ENCODE data around the gene SCLT1.
A peak's percentile ranks its signal among the peaks of the same experiment; 100 is the strongest.
"Not testable (repeated sequence)": the region's sequence is repeated elsewhere in the genome, so short reads cannot be mapped to it uniquely, and the experiment has no call there.

Gene SCLT1

GRCh38 chr4:129093191-129093920 lies at the start of gene SCLT1:
Gene SCLT1 (minus strand): TSS chr4:129093539. CDS start chr4:129093103, 436 bp downstream.
- peak; percentile 82 for DNase-seq

GRCh38 chr4:129140521-129140920 lies 47.2 kb upstream of the SCLT1 start:
- no peak for DNase-seq

- peak; percentile 66 for DNase-seq
These were observed 45.6 kb upstream of the SCLT1 start for GRCh38 chr4:129138810-129139496.

- DNase-seq = no peak
These were observed 43.1 kb upstream of the SCLT1 start for GRCh38 chr4:129136433-129136832.

- DNase-seq = no peak
These were observed 38.0 kb upstream of the SCLT1 start for GRCh38 chr4:129131343-129131742.

GRCh38 chr4:129129143-129129542 lies 35.8 kb upstream of the SCLT1 start:
- no peak for DNase-seq

GRCh38 chr4:129126614-129127013 lies 33.3 kb upstream of the SCLT1 start:
- DNase-seq = not testable (repeated sequence)

GRCh38 chr4:129117705-129118104 lies 24.4 kb upstream of the SCLT1 start:
- no peak for DNase-seq

GRCh38 chr4:129113919-129114318 lies 20.6 kb upstream of the SCLT1 start:
- DNase-seq = no peak

- no peak for DNase-seq
These were observed 20.1 kb upstream of the SCLT1 start for GRCh38 chr4:129113434-129113833.

- no peak for DNase-seq
These were observed 18.6 kb upstream of the SCLT1 start for GRCh38 chr4:129111919-129112318.

GRCh38 chr4:129110931-129111330 lies 17.6 kb upstream of the SCLT1 start:
- DNase-seq = no peak

- DNase-seq = no peak
These were observed 16.9 kb upstream of the SCLT1 start for GRCh38 chr4:129109965-129110824.

GRCh38 chr4:129098531-129099001 lies 5.2 kb upstream of the SCLT1 start:
- no peak for DNase-seq

- DNase-seq = peak; percentile 46
These were observed 2.6 kb upstream of the SCLT1 start, which contains the start of gene C4orf33 for GRCh38 chr4:129095811-129096454. Gene C4orf33 (plus strand): TSS chr4:129096152. CDS start chr4:129102611, 6,459 bp downstream.

GRCh38 chr4:129094347-129094746 lies 1.0 kb upstream of the SCLT1 start:
- no peak for DNase-seq

GRCh38 chr4:129092631-129093190 lies 628 bp downstream of the SCLT1 start:
- peak; percentile 6 for DNase-seq

- DNase-seq = no peak
These were observed 5.8 kb downstream of the SCLT1 start for GRCh38 chr4:129087516-129087915.

GRCh38 chr4:129085472-129085871 lies 7.9 kb downstream of the SCLT1 start:
- no peak for DNase-seq

GRCh38 chr4:129082302-129082701 lies 11.0 kb downstream of the SCLT1 start:
- no peak for DNase-seq

GRCh38 chr4:129080129-129080528 lies 13.2 kb downstream of the SCLT1 start:
- no peak for DNase-seq

GRCh38 chr4:129077326-129077725 lies 16.0 kb downstream of the SCLT1 start:
- DNase-seq = no peak
